CD8-positive, alpha-beta memory T cell (primary cell): ENCODE results near the gene PLXNA3. TPM values are rescaled to one million over a fixed set of nuclear protein-coding genes. Genes with fewer than 3 reads are reported as not detected.
A peak's percentile ranks its signal among the peaks of the same experiment; 100 is the strongest.

ENCODE experiments used
- CTCF ChIA-PET: fragments of 350-600 bp; sonication (Branson Sonifier 250); formaldehyde crosslinking; loops from one replicate; lab custom pipeline; 2021; ENCODE audit warnings: antibody characterized with exemption; lab: Charles Lee
- POLR2A ChIA-PET: fragments of 350-600 bp; sonication (Branson Sonifier 250); formaldehyde crosslinking; loops from one replicate; lab custom pipeline; 2021; ENCODE audit warnings: antibody characterized with exemption; lab: Charles Lee
- DNase-seq, 5 donors: peaks; one replicate each; pipeline versions ENCODE4 v3.0.0 to v3.0.0-alpha.2; 2020 to 2022; ENCODE audit warnings: mixed read lengths in 1 of 5
- H3K27ac ChIP-seq: one replicate; pipeline ENCODE4 v1.7.0; 2013; ENCODE audit warnings: low read depth, mild to moderate bottlenecking, low read length, moderate library complexity
- H3K27me3 ChIP-seq: 2 replicates; pipeline ENCODE4 v1.7.0; 2013; ENCODE audit warnings: low read length, mild to moderate bottlenecking; ENCODE audit not compliant: insufficient read depth, poor library complexity, severe bottlenecking
- H3K36me3 ChIP-seq: 2 replicates; pipeline ENCODE4 v1.7.0; 2013; ENCODE audit warnings: mild to moderate bottlenecking, low read length, moderate library complexity; ENCODE audit not compliant: insufficient read depth
- H3K4me1 ChIP-seq: 2 replicates; pipeline ENCODE4 v1.7.0; 2013; ENCODE audit warnings: mild to moderate bottlenecking, low read length, moderate library complexity; ENCODE audit not compliant: insufficient read depth
- H3K4me3 ChIP-seq: 2 replicates; pipeline ENCODE4 v1.7.0; 2013; ENCODE audit warnings: mild to moderate bottlenecking, low read length
- H3K9me3 ChIP-seq: 2 replicates; pipeline ENCODE4 v1.7.0; 2013; ENCODE audit warnings: mild to moderate bottlenecking, low read length
- H3K27ac Mint-ChIP-seq, 8 donors: one replicate each; pipeline ENCODE4 v1.8.0; 2020 to 2021; ENCODE audit warnings: mixed read lengths in 8 of 8, mild to moderate bottlenecking in 6 of 8, inconsistent platforms in 3 of 8, moderate library complexity in 3 of 8
- H3K27me3 Mint-ChIP-seq, 2 donors: one replicate each; pipeline ENCODE4 v1.8.0; 2020 to 2021; ENCODE audit warnings: mixed read lengths in 2 of 2, mild to moderate bottlenecking in 1 of 2, moderate library complexity in 1 of 2
- H3K36me3 Mint-ChIP-seq, 3 donors: one replicate each; pipeline ENCODE4 v1.8.0; 2020 to 2021; ENCODE audit warnings: mixed read lengths in 3 of 3, inconsistent platforms in 1 of 3, mild to moderate bottlenecking in 1 of 3
- H3K4me1 Mint-ChIP-seq, 3 donors: one replicate each; pipeline ENCODE4 v1.8.0; 2020 to 2021; ENCODE audit warnings: mixed read lengths in 3 of 3, inconsistent platforms in 1 of 3, mild to moderate bottlenecking in 1 of 3
- H3K4me3 Mint-ChIP-seq, 7 donors: one replicate each; pipeline ENCODE4 v1.8.0; 2020 to 2021; ENCODE audit warnings: mixed read lengths in 7 of 7, mild to moderate bottlenecking in 6 of 7, moderate library complexity in 4 of 7, inconsistent platforms in 2 of 7
- H3K9me3 Mint-ChIP-seq, 5 donors: one replicate each; pipeline ENCODE4 v1.8.0; 2020 to 2022; ENCODE audit warnings: mixed read lengths in 5 of 5, mild to moderate bottlenecking in 3 of 5, moderate library complexity in 2 of 5, inconsistent platforms in 1 of 5
- polyA plus RNA-seq: library from polyadenylated mRNA; unstranded; fragments of 300-500 nt; fragmentation: Illumina TruSeq; gene quantifications from one replicate; pipeline ENCODE4 v1.2.3, GENCODE V29; 2021
- total RNA-seq, 2 experiments: library from RNA; stranded (reverse); gene quantifications; one replicate each; pipeline ENCODE4 v1.2.3, GENCODE V29; 2021

Gene PLXNA3
- total and polyA plus RNA-seq, 3 experiments from 2014 or later, result 0.79 to 39.2 (median 34.1) TPM

DNA sequence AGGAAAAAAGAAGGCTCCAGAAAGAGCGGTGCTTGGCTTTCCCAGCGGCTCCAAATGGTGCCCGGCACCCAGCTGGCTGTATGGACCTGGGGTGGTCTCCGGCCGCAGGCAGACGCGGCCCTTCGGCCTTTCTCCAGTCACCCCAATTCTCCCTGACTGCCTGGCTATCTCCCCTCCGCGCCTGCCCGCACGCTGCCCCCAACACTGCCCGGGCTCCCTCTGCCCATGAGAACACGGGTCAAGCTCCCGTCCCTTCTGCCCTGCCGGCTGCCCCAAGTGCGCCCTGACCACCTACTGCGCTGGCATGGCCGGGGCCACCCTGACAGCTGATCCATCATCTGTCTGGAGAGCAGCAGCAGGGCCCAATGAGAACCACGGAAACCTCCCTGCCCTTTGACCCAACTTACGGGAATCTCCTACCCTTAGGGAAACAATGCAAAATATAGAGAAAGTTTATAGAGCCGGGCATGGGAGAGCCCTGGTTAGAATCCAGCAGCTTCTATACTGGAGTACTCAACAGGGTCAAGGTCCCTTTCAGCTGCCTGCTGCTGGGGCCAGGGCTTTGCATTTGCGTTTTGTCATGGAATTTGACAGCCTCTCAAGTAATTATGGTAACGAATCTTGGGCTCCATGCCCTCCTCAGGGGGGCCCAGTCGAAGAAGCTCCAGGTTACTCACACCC lies 59.2 kb downstream of the PLXNA3 start:
- H3K27me3 Mint-ChIP-seq, result peaks cover 0 to 3% of the 10 kb centered on the region in 2 donors
- no peaks in the 10 kb centered on the region for H3K9me3 Mint-ChIP-seq
- Histone ChIP-seq H3K4me1 (peaks cover 17% of the 10 kb centered on the region), H3K27ac (peak overlapping the region; percentile 54), H3K9me3 (no peaks in the 10 kb centered on the region), H3K27me3 (no peaks in the 10 kb centered on the region), H3K36me3 (no peaks in the 10 kb centered on the region), H3K4me3 (no peak overlapping the region)
- CTCF ChIA-PET, result interaction anchor here (0.7 to 1.3 kb wide), 5 partner anchors 10 to 118 kb away, joined by 3 to 5 read pairs (median 3); partner anchors contain the start of gene SLC10A3
- DNase-seq, result no peak
- peaks cover 0 to 3% (median 0%) of the 10 kb centered on the region in 3 donors for H3K36me3 Mint-ChIP-seq
- H3K4me1 Mint-ChIP-seq, result peaks cover 11 to 23% (median 14%) of the 10 kb centered on the region in 3 donors
- POLR2A ChIA-PET, result interaction anchor here (0.6 to 2.6 kb wide), 4 partner anchors 9 to 138 kb away, joined by 3 to 16 read pairs (median 6); partner anchors contain the start of gene SLC10A3
- H3K27ac Mint-ChIP-seq, result peak overlapping the region in 4 of 8 donors; percentile 68 to 94 (median 90)
- peak overlapping the region in 1 of 7 donors; percentile 54 for H3K4me3 Mint-ChIP-seq

DNA sequence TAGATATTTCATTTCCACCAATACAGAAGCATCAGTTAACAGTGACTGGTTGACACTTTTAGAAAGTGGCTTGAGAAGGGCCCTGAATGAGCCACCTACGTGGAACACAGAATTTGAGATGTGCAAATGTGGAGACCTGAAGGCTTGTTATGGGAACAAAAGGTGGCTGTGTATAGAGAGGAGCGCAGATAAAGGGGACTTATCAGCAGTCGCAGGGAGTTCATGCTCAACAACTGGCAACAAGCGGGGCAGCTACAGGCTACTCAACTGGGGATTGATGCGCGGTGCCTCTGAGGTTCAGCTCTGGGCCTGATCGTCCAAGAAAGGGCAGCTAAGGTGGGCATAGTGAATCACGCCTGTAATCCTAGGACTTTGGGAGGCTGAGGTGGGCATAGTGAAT lies 61.3 kb downstream of the PLXNA3 start:
- Histone ChIP-seq H3K9me3 (no peaks in the 10 kb centered on the region), H3K27me3 (no peaks in the 10 kb centered on the region), H3K36me3 (no peaks in the 10 kb centered on the region), H3K4me3 (no peak overlapping the region), H3K4me1 (peaks cover 14% of the 10 kb centered on the region), H3K27ac (no peak overlapping the region)
- H3K4me1 Mint-ChIP-seq, result peaks cover 6 to 12% (median 10%) of the 10 kb centered on the region in 3 donors
- H3K9me3 Mint-ChIP-seq, result no peaks in the 10 kb centered on the region
- peaks cover 0 to 3% of the 10 kb centered on the region in 2 donors for H3K27me3 Mint-ChIP-seq
- no peak overlapping the region for H3K27ac Mint-ChIP-seq
- no peak overlapping the region for H3K4me3 Mint-ChIP-seq
- CTCF ChIA-PET, result no interaction called here
- no peak for DNase-seq
- H3K36me3 Mint-ChIP-seq, result no peaks in the 10 kb centered on the region
- POLR2A ChIA-PET, result no interaction called here

DNA sequence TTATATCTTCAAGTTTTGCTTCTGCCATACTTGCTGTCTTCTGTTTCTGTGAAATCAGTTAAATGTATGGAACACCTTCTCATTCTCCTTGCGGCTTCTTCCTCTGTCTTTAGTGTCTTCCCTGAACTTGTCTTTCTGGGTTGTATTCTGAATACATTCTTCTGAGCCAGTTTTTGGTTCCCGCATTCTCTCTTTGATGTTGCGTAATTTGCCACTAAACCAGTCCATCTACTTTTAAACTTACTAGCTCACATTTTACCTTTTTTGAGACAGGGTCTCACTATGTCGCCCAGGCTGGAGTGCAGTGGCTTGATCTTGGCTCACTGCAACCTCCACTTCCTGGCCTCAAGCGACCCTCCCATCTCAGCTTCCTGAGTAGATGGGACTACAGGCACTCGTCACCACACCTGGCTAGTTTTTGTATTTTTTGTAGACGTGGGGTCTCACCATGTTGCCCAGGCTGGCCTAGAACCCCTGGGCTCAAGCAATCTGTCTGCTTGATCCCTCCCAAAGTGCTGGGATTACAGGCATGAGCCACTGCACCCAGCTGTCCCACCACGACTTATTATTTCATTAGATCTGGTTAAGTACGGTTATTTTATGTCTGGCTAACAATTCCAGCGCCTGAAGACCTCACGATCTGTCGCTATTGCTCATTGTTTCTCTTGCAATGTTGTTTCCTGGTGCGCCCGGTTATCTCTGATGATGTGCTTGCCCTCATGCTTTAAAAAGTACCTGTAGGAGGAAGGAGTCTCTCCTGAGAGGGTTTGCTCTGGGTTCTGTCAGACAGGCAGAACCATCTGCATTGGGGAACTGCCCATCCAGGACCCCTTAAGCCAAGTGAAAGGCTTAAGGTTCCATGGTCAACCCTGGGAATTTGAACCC lies 67.8 kb downstream of the PLXNA3 start:
- POLR2A ChIA-PET, result interaction anchor here (0.5 to 0.9 kb wide), 2 partner anchors 9 to 130 kb away, joined by 3 read pairs; no protein-coding TSS in a partner anchor

DNA sequence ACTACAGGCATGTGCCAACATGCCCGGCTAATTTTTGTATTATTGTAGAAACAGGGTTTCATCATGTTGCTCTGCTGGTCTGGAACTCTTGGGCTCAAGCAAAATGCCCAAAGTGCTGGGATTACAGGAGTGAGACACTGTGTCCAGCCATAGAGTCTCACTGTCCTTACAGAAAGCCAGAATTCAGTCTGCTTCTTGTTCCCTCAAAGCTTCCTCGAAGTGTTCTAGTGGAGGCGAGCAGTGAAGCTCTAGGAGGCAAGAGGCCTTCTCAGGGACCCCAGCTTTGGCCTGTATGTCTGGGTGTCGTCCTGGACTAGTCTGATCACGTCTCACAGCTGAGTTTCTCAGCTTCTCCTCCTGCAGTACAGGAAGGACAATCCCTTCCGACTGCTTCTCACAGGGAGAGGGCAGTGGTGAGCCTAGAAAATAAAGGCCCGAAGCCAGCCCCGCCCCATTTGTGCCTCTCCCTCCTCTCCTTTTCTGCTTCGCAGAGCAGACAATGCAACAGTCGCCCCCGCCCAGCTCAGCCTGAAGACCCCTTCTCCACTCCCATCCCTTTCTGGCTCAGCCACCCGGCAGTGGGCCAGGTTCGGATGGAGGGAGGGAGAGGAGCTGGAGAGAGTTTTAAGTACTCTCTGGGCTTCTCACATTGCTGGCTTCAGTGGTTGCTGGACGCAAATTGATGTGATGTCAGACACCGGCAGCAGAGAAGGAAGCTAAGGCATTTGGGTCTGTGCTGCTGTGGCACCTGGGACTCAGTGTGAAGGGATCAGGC lies 69.0 kb downstream of the PLXNA3 start:
- Mint-ChIP-seq H3K36me3 (peaks cover 0 to 6% (median 0%) of the 10 kb centered on the region in 3 donors), H3K27me3 (peaks cover 0 to 3% of the 10 kb centered on the region in 2 donors), H3K4me3 (peak overlapping the region in 2 of 7 donors; percentile 26 to 45), H3K9me3 (no peaks in the 10 kb centered on the region), H3K4me1 (peaks cover 13 to 21% (median 20%) of the 10 kb centered on the region in 3 donors), H3K27ac (peak overlapping the region in 6 of 8 donors; percentile 12 to 85 (median 56))
- H3K4me1 ChIP-seq, result peaks cover 24% of the 10 kb centered on the region
- ChIA-PET POLR2A (interaction anchor here (1.3 kb wide), 1 partner anchor 115 kb away, joined by 4 read pairs; no protein-coding TSS in a partner anchor), CTCF (interaction anchor here (0.8 to 1.5 kb wide), 9 partner anchors 9 to 434 kb away, joined by 3 to 9 read pairs (median 4); partner anchors contain the start of genes FLNA and SLC10A3)
- peak overlapping the region; percentile 57 for H3K27ac ChIP-seq
- DNase-seq, result peak in 3 of 5 donors; percentile 14 to 67 (median 37)
- no peaks in the 10 kb centered on the region for H3K27me3 ChIP-seq
- H3K36me3 ChIP-seq, result no peaks in the 10 kb centered on the region
- H3K9me3 ChIP-seq, result no peaks in the 10 kb centered on the region
- H3K4me3 ChIP-seq, result no peak overlapping the region

More for the DNA sequence above, 67.8 kb downstream of the PLXNA3 start:
- Mint-ChIP-seq H3K27me3 (peaks cover 0 to 3% of the 10 kb centered on the region in 2 donors), H3K9me3 (no peaks in the 10 kb centered on the region), H3K27ac (peak overlapping the region in 3 of 8 donors; percentile 4 to 80 (median 17)), H3K36me3 (peaks cover 0 to under 1% (median 0%) of the 10 kb centered on the region in 3 donors), H3K4me1 (peaks cover 13 to 21% (median 20%) of the 10 kb centered on the region in 3 donors), H3K4me3 (peak overlapping the region in 1 of 7 donors; percentile 20)
- Histone ChIP-seq H3K9me3 (no peaks in the 10 kb centered on the region), H3K27ac (no peak overlapping the region), H3K27me3 (no peaks in the 10 kb centered on the region), H3K4me1 (peaks cover 24% of the 10 kb centered on the region), H3K4me3 (no peak overlapping the region), H3K36me3 (no peaks in the 10 kb centered on the region)
- no peak for DNase-seq
- CTCF ChIA-PET, result no interaction called here

Other genes starting within 250 kb of the PLXNA3 start
- gene OPN1MW2, start 238.5 kb upstream of the PLXNA3 start, total RNA-seq, result not detected
- gene OPN1MW2, start 238.5 kb upstream of the PLXNA3 start, polyA plus RNA-seq, result not detected
- not detected for gene OPN1MW3, start 200.7 kb upstream of the PLXNA3 start, total RNA-seq
- gene OPN1MW3, start 200.7 kb upstream of the PLXNA3 start, polyA plus RNA-seq, result not detected
- not detected for gene TEX28, start 163.2 kb upstream of the PLXNA3 start, total RNA-seq
- not detected for gene TEX28, start 163.2 kb upstream of the PLXNA3 start, polyA plus RNA-seq
- under 1 TPM in 1 of 2 experiments, not detected in 1; 0.18 TPM for gene TKTL1, start 162.5 kb upstream of the PLXNA3 start, total RNA-seq
- 8.7 TPM for gene TKTL1, start 162.5 kb upstream of the PLXNA3 start, polyA plus RNA-seq
- gene FLNA, start 83.6 kb upstream of the PLXNA3 start, total RNA-seq, result 1,000 to 10,000 TPM; 1,299 to 1,356 TPM
- gene FLNA, start 83.6 kb upstream of the PLXNA3 start, polyA plus RNA-seq, result 799 TPM
- 100 to 1,000 TPM; 107 to 119 TPM for gene EMD, start 79.0 kb upstream of the PLXNA3 start, total RNA-seq
- gene EMD, start 79.0 kb upstream of the PLXNA3 start, polyA plus RNA-seq, result 37.2 TPM
- 1,000 to 10,000 TPM; 3,198 to 3,218 TPM for gene RPL10, start 59.9 kb upstream of the PLXNA3 start, total RNA-seq
- gene RPL10, start 59.9 kb upstream of the PLXNA3 start, polyA plus RNA-seq, result 4,855 TPM
- 10 to 100 TPM in 1 of 2 experiments, 1 to 10 TPM in 1; 9.8 to 10.1 TPM for gene DNASE1L1, start 49.0 kb upstream of the PLXNA3 start, total RNA-seq
- 19.1 TPM for gene DNASE1L1, start 49.0 kb upstream of the PLXNA3 start, polyA plus RNA-seq
- 10 to 100 TPM; 51.9 to 52.3 TPM for gene TAFAZZIN, start 46.7 kb upstream of the PLXNA3 start, total RNA-seq
- gene TAFAZZIN, start 46.7 kb upstream of the PLXNA3 start, polyA plus RNA-seq, result 41.4 TPM
- 10 to 100 TPM; 43.0 to 43.2 TPM for gene ATP6AP1, start 29.6 kb upstream of the PLXNA3 start, total RNA-seq
- gene ATP6AP1, start 29.6 kb upstream of the PLXNA3 start, polyA plus RNA-seq, result 129 TPM
- 100 to 1,000 TPM; 107 to 113 TPM for gene GDI1, start 21.1 kb upstream of the PLXNA3 start, total RNA-seq
- 49.1 TPM for gene GDI1, start 21.1 kb upstream of the PLXNA3 start, polyA plus RNA-seq
- 10 to 100 TPM; 79.5 to 81.3 TPM for gene FAM50A, start 14.1 kb upstream of the PLXNA3 start, total RNA-seq
- 59.6 TPM for gene FAM50A, start 14.1 kb upstream of the PLXNA3 start, polyA plus RNA-seq
- gene LAGE3, start 21.0 kb downstream of the PLXNA3 start, total RNA-seq, result 10 to 100 TPM; 72.5 to 74.6 TPM
- 51.2 TPM for gene LAGE3, start 21.0 kb downstream of the PLXNA3 start, polyA plus RNA-seq
- 10 to 100 TPM; 58.9 to 64.3 TPM for gene UBL4A, start 28.3 kb downstream of the PLXNA3 start, total RNA-seq
- gene UBL4A, start 28.3 kb downstream of the PLXNA3 start, polyA plus RNA-seq, result 55.3 TPM
- gene SLC10A3, start 32.3 kb downstream of the PLXNA3 start, total RNA-seq, result 10 to 100 TPM; 40.8 to 45.7 TPM
- gene SLC10A3, start 32.3 kb downstream of the PLXNA3 start, polyA plus RNA-seq, result 81.0 TPM
- gene FAM3A, start 58.0 kb downstream of the PLXNA3 start, total RNA-seq, result 10 to 100 TPM; 28.4 to 29.4 TPM
- gene FAM3A, start 58.0 kb downstream of the PLXNA3 start, polyA plus RNA-seq, result 29.6 TPM
- gene G6PD, start 88.6 kb downstream of the PLXNA3 start, total RNA-seq, result 100 to 1,000 TPM; 108 to 116 TPM
- 10.7 TPM for gene G6PD, start 88.6 kb downstream of the PLXNA3 start, polyA plus RNA-seq
- 10 to 100 TPM; 33.9 to 35.4 TPM for gene IKBKG, start 89.3 kb downstream of the PLXNA3 start, total RNA-seq
- 34.8 TPM for gene IKBKG, start 89.3 kb downstream of the PLXNA3 start, polyA plus RNA-seq
- gene CTAG1A, start 126.9 kb downstream of the PLXNA3 start, total RNA-seq, result not detected
- not detected for gene CTAG1A, start 126.9 kb downstream of the PLXNA3 start, polyA plus RNA-seq
- not detected for gene CTAG1B, start 161.0 kb downstream of the PLXNA3 start, total RNA-seq
- not detected for gene CTAG1B, start 161.0 kb downstream of the PLXNA3 start, polyA plus RNA-seq
- gene CTAG2, start 195.3 kb downstream of the PLXNA3 start, total RNA-seq, result 10 to 100 TPM; 44.1 to 47.3 TPM
- not detected for gene CTAG2, start 195.3 kb downstream of the PLXNA3 start, polyA plus RNA-seq